Sigmoid colon (tissue), 3 donors: ENCODE results near the gene IGSF9B.

ENCODE experiments used
- CTCF ChIP-seq, 4 experiments: fragments of 450-650 bp in 3 of 4; fragments of 200-600 bp in 1 of 4; IDR thresholded peaks; one replicate each; pipeline ENCODE4 v1.5.1; 2016 to 2019; ENCODE audit warnings: antibody characterized with exemption in 4 of 4, mild to moderate bottlenecking in 3 of 4, moderate library complexity in 2 of 4
- POLR2A ChIP-seq, 2 donors: fragments of 450-650 bp; IDR thresholded peaks; one replicate each; pipeline ENCODE4 v1.6.1; 2016; ENCODE audit warnings: antibody characterized with exemption in 2 of 2, mild to moderate bottlenecking in 2 of 2, moderate library complexity in 2 of 2

- no peak for TF ChIP-seq POLR2A (IDR thresholded peaks at IDR 0.05)
- no peak for TF ChIP-seq CTCF (IDR thresholded peaks at IDR 0.05)
These were observed 47.2 kb upstream of the IGSF9B start for GRCh38 chr11:134003792-134004495.
